Liver (tissue), 9 donors: Measurements from ENCODE around the gene RAB41. TPM values are rescaled to one million over a fixed set of nuclear protein-coding genes. Genes with fewer than 3 reads are reported as not detected.

Experiments used
- DNase-seq: peaks from one replicate; pipeline ENCODE4 v3.0.0-alpha.2; 2017; ENCODE audit warnings: low spot score
- H3K27ac ChIP-seq, 2 donors: one replicate each; pipeline ENCODE4 v1.7.0; 2013; ENCODE audit warnings: inconsistent platforms in 2 of 2, low read length in 2 of 2, control low read depth in 1 of 2, low read depth in 1 of 2, mild to moderate bottlenecking in 1 of 2
- H3K27me3 ChIP-seq, 4 donors: one replicate each; pipeline versions ENCODE4 v1.6.1 to v1.7.0; 2013; ENCODE audit warnings: low read length in 3 of 4, inconsistent platforms in 1 of 4, mild to moderate bottlenecking in 1 of 4, moderate library complexity in 1 of 4; ENCODE audit not compliant: control insufficient read depth in 4 of 4, insufficient read depth in 4 of 4
- H3K36me3 ChIP-seq, 4 donors: one replicate each; pipeline versions ENCODE4 v1.6.1 to v1.7.0; 2013; ENCODE audit warnings: low read length in 3 of 4, mild to moderate bottlenecking in 3 of 4, low read depth in 1 of 4, moderate library complexity in 1 of 4; ENCODE audit not compliant: control insufficient read depth in 4 of 4, insufficient read depth in 3 of 4
- H3K4me1 ChIP-seq, 4 donors: one replicate each; pipeline versions ENCODE4 v1.6.1 to v1.7.0; 2013; ENCODE audit warnings: low read length in 3 of 4, mild to moderate bottlenecking in 3 of 4, moderate library complexity in 1 of 4; ENCODE audit not compliant: control insufficient read depth in 4 of 4, insufficient read depth in 4 of 4
- H3K4me3 ChIP-seq, 3 donors: one replicate each; pipeline versions ENCODE4 v1.6.1 to v1.7.0; 2013; ENCODE audit warnings: low read length in 3 of 3, control low read depth in 1 of 3, low read depth in 1 of 3, mild to moderate bottlenecking in 1 of 3
- H3K9ac ChIP-seq, 2 donors: one replicate each; pipeline ENCODE4 v1.7.0; 2013; ENCODE audit warnings: low read length in 2 of 2, mild to moderate bottlenecking in 2 of 2, moderate library complexity in 2 of 2, control low read depth in 1 of 2, low read depth in 1 of 2
- H3K9me3 ChIP-seq, 4 donors: one replicate each; pipeline versions ENCODE4 v1.6.1 to v1.7.0; 2013; ENCODE audit warnings: low read length in 3 of 4; ENCODE audit not compliant: control insufficient read depth in 4 of 4
- FOXA2 ChIP-seq: IDR thresholded peaks from 2 replicates; pipeline ENCODE4 v1.6.1; 2016; ENCODE audit warnings: antibody characterized with exemption
- GABPA ChIP-seq, 2 donors: IDR thresholded peaks in 1 of 2; conservative IDR thresholded peaks in 1 of 2; 2 replicates each; pipeline ENCODE4 v1.6.1; 2016; ENCODE audit warnings: antibody characterized with exemption in 2 of 2, mild to moderate bottlenecking in 1 of 2, moderate library complexity in 1 of 2
- HNF4A ChIP-seq, 2 donors: conservative IDR thresholded peaks; 2 replicates each; pipeline ENCODE4 v1.6.1; 2016; ENCODE audit warnings: antibody characterized with exemption in 2 of 2, mild to moderate bottlenecking in 2 of 2
- JUND ChIP-seq, 2 donors: IDR thresholded peaks; 2 replicates each; pipeline ENCODE4 v1.6.1; 2016; ENCODE audit warnings: antibody characterized with exemption in 2 of 2
- NR2F2 ChIP-seq: IDR thresholded peaks from 2 replicates; pipeline ENCODE4 v1.6.1; 2016; ENCODE audit warnings: antibody characterized with exemption
- RAD21 ChIP-seq, 2 donors: IDR thresholded peaks; 2 replicates each; pipeline ENCODE4 v1.6.1; 2016; ENCODE audit warnings: antibody characterized with exemption in 2 of 2, mild to moderate bottlenecking in 2 of 2
- RXRA ChIP-seq, 2 donors: IDR thresholded peaks; 2 replicates each; pipeline ENCODE4 v1.6.1; 2017 to 2018; ENCODE audit warnings: antibody characterized with exemption in 2 of 2, mild to moderate bottlenecking in 1 of 2
- SP1 ChIP-seq: IDR thresholded peaks from 2 replicates; pipeline ENCODE4 v1.6.1; 2018; ENCODE audit warnings: antibody characterized with exemption, mild to moderate bottlenecking
- TAF1 ChIP-seq: conservative IDR thresholded peaks from 2 replicates; pipeline ENCODE4 v1.6.1; 2016; ENCODE audit warnings: antibody characterized with exemption, mild to moderate bottlenecking
- YY1 ChIP-seq: IDR thresholded peaks from 2 replicates; pipeline ENCODE4 v1.6.1; 2016; ENCODE audit warnings: antibody characterized with exemption, mild to moderate bottlenecking
- WGBS: extraction: QIAGEN DNeasy Blood & Tissue Kit; methylation state at CpG from one replicate; pipeline ENCODE4 v1.1.7; 2013; 5-methylcytosine and 5-hydroxymethylcytosine counted together
- polyA plus RNA-seq, 2 donors: library from polyadenylated mRNA; stranded (reverse) in 1 of 2; unstranded in 1 of 2; fragments of 200-250 nt in 1 of 2; fragments of >200 nt in 1 of 2; fragmentation: Nextera tagmentation in 1 of 2; extraction: Ambion mirVana in 1 of 2; gene quantifications; one replicate each; pipeline versions ENCODE4 v1.2.1 to v1.2.3, GENCODE V29; 2013 to 2015
- total RNA-seq, 2 donors: library from RNA; depleted of rRNA; stranded (reverse); fragments of >200 nt; gene quantifications; one replicate each; pipeline ENCODE4 v1.2.3, GENCODE V29; 2014
- TF ChIP-seq, protein P1 (sequence below): fragments of 150-350 bp; IDR thresholded peaks from 2 replicates; pipeline ENCODE4 v1.5.1; 2017; ENCODE audit warnings: improper control_type of control experiment, low read depth, low read length; ENCODE audit not compliant: missing input control
- TF ChIP-seq, protein P2 (sequence below): IDR thresholded peaks from 2 replicates; pipeline ENCODE4 v1.6.1; 2016; ENCODE audit warnings: antibody characterized with exemption, mild to moderate bottlenecking
- TF ChIP-seq, protein P3 (sequence below): IDR thresholded peaks from 2 replicates; pipeline ENCODE4 v1.6.1; 2016; ENCODE audit warnings: antibody characterized with exemption
- donor health status: healthy.
- donor health status: healthy.
- donor health status: healthy.
- donor health status: healthy.
- donor health status: healthy.

The RAB41 gene
- total and polyA plus RNA-seq, 4 donors, result not detected

DNA sequence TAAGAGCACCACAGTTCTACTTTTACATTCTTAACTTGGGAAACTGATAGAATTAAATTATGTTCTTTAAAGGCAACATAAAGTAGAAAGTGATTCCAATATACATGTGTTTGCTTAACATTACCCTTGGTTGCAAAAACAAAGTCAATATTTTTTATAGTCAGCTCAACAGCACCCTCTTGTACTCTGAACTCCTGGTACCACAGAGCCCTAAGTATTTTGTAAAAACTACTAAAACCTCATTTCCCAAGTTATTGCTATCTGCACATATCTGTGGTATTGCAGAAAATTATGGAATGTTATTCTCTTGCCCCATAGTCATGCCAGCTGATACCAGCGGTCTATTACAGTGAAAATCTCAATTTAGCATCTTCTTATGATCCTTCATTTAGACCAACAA, 10.8 kb downstream of the RAB41 start (continued):
- TF ChIP-seq JUND (IDR thresholded peaks at IDR 0.05) (no peak), FOXA2 (no peak)

DNA sequence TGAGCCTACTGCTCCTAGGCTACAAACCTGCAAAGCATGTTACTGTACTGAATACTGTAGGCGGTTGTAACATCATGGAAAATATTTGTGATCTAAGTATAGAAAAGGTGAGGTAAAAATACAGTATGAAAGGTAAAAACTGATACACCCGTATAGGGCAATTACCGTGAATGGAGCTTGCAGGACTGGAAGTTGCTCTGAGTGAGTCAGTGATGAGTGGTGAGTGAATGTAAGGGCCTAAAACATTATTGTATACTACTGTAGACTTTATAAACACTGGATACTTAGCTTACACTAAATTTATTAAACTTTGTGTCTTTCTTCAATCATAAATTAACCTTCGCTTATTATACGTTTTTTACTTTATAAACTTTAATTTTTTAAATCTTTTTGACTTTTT, 11.6 kb downstream of the RAB41 start:
- no peaks in the 10 kb centered on the region for H3K27me3 ChIP-seq
- 94% methylated on average over 5 of the region's 5 CpGs for WGBS
- peaks cover 0 to 14% (median 12%) of the 10 kb centered on the region in 4 donors for H3K4me1 ChIP-seq

DNA sequence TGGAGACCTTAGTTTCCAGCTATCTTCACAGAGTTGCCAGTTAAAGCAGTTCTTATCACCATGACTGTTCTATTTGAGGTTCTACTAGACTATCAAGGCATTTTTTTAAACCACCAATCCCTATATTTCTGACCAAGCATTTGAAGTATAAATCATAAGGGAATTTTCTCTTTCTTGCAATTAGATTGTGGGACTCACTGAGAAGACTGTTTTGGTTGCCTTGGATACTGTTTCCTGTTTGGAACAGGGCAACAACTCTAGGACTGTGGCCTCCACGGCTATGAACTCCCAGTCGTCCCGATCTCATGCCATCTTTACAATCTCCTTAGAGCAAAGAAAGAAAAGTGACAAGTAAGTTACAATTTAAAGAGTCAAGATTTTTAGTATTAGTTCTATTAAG, 19.7 kb downstream of the RAB41 start:
- Histone ChIP-seq H3K27ac (no peak overlapping the region), H3K4me1 (no peaks in the 10 kb centered on the region), H3K4me3 (no peak overlapping the region), H3K9ac (no peak overlapping the region), H3K9me3 (no peaks in the 10 kb centered on the region), H3K27me3 (no peaks in the 10 kb centered on the region), H3K36me3 (no peaks in the 10 kb centered on the region)
- DNase-seq, result no peak
- WGBS, result 81% methylated on average over 3 of the region's 3 CpGs
- no peak for TF ChIP-seq GABPA (IDR thresholded peaks at IDR 0.05 in 1 of 2, conservative IDR thresholded peaks at IDR 0.05 in 1 of 2)
- TF ChIP-seq TAF1, result no peak
- no peak for TF ChIP-seq SP1
- TF ChIP-seq YY1, result no peak
- TF ChIP-seq RXRA (IDR thresholded peaks at IDR 0.05), result no peak
- TF ChIP-seq, protein P1, sequence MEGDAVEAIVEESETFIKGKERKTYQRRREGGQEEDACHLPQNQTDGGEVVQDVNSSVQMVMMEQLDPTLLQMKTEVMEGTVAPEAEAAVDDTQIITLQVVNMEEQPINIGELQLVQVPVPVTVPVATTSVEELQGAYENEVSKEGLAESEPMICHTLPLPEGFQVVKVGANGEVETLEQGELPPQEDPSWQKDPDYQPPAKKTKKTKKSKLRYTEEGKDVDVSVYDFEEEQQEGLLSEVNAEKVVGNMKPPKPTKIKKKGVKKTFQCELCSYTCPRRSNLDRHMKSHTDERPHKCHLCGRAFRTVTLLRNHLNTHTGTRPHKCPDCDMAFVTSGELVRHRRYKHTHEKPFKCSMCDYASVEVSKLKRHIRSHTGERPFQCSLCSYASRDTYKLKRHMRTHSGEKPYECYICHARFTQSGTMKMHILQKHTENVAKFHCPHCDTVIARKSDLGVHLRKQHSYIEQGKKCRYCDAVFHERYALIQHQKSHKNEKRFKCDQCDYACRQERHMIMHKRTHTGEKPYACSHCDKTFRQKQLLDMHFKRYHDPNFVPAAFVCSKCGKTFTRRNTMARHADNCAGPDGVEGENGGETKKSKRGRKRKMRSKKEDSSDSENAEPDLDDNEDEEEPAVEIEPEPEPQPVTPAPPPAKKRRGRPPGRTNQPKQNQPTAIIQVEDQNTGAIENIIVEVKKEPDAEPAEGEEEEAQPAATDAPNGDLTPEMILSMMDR, result no peak
- TF ChIP-seq, protein P2, sequence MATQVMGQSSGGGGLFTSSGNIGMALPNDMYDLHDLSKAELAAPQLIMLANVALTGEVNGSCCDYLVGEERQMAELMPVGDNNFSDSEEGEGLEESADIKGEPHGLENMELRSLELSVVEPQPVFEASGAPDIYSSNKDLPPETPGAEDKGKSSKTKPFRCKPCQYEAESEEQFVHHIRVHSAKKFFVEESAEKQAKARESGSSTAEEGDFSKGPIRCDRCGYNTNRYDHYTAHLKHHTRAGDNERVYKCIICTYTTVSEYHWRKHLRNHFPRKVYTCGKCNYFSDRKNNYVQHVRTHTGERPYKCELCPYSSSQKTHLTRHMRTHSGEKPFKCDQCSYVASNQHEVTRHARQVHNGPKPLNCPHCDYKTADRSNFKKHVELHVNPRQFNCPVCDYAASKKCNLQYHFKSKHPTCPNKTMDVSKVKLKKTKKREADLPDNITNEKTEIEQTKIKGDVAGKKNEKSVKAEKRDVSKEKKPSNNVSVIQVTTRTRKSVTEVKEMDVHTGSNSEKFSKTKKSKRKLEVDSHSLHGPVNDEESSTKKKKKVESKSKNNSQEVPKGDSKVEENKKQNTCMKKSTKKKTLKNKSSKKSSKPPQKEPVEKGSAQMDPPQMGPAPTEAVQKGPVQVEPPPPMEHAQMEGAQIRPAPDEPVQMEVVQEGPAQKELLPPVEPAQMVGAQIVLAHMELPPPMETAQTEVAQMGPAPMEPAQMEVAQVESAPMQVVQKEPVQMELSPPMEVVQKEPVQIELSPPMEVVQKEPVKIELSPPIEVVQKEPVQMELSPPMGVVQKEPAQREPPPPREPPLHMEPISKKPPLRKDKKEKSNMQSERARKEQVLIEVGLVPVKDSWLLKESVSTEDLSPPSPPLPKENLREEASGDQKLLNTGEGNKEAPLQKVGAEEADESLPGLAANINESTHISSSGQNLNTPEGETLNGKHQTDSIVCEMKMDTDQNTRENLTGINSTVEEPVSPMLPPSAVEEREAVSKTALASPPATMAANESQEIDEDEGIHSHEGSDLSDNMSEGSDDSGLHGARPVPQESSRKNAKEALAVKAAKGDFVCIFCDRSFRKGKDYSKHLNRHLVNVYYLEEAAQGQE, result no peak
- TF ChIP-seq, protein P3, sequence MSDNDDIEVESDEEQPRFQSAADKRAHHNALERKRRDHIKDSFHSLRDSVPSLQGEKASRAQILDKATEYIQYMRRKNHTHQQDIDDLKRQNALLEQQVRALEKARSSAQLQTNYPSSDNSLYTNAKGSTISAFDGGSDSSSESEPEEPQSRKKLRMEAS, result no peak
- TF ChIP-seq HNF4A (conservative IDR thresholded peaks at IDR 0.05), result no peak
- no peak for TF ChIP-seq NR2F2
- TF ChIP-seq JUND (IDR thresholded peaks at IDR 0.05), result no peak

More for the DNA sequence above, 11.6 kb downstream of the RAB41 start:
- no peaks in the 10 kb centered on the region for H3K9me3 ChIP-seq
- no peak overlapping the region for H3K4me3 ChIP-seq
- TF ChIP-seq SP1, result no peak
- TF ChIP-seq, protein P2, result no peak
- TF ChIP-seq, protein P1, result no peak
- TF ChIP-seq, protein P3, result no peak
- TF ChIP-seq RXRA (IDR thresholded peaks at IDR 0.05), result no peak
- no peak for TF ChIP-seq JUND (IDR thresholded peaks at IDR 0.05)
- TF ChIP-seq FOXA2, result no peak
- TF ChIP-seq RAD21 (IDR thresholded peaks at IDR 0.05), result no peak
- no peak for TF ChIP-seq NR2F2
- no peak overlapping the region for H3K27ac ChIP-seq
- no peak for DNase-seq
- no peak overlapping the region for H3K9ac ChIP-seq
- H3K36me3 ChIP-seq, result no peaks in the 10 kb centered on the region
